GOT3 (cell line): ENCODE data around the gene RPH3AL.

Experiments
- DNase-seq: peaks from one replicate; lab custom pipeline; 2025; ENCODE audit warnings: mixed read lengths; lab: John Stamatoyannopoulos, UW

RPH3AL gene

GRCh38 chr17:301681-302299, 50.8 kb downstream of the RPH3AL start:
- DNase-seq: no peak

GRCh38 chr17:300881-301280, 51.7 kb downstream of the RPH3AL start:
- no peak for DNase-seq

- DNase-seq: no peak
Observed at GRCh38 chr17:299546-299945, 53.1 kb downstream of the RPH3AL start.

- DNase-seq: no peak
Observed at GRCh38 chr17:298791-299450, 53.7 kb downstream of the RPH3AL start.

GRCh38 chr17:297758-298157, 54.8 kb downstream of the RPH3AL start:
- DNase-seq: no peak

GRCh38 chr17:296906-297690, 55.5 kb downstream of the RPH3AL start:
- DNase-seq: no peak

- DNase-seq: no peak
Observed at GRCh38 chr17:296379-296778, 56.2 kb downstream of the RPH3AL start.

- no peak for DNase-seq
Observed at GRCh38 chr17:292531-293382, 59.9 kb downstream of the RPH3AL start.

GRCh38 chr17:292016-292415, 60.6 kb downstream of the RPH3AL start:
- DNase-seq: no peak

GRCh38 chr17:291587-291986, 61.0 kb downstream of the RPH3AL start:
- no peak for DNase-seq

- no peak for DNase-seq
Observed at GRCh38 chr17:290626-291025, 62.0 kb downstream of the RPH3AL start.

GRCh38 chr17:290121-290521, 62.5 kb downstream of the RPH3AL start:
- no peak for DNase-seq

GRCh38 chr17:289409-289808, 63.2 kb downstream of the RPH3AL start:
- no peak for DNase-seq

- no peak for DNase-seq
Observed at GRCh38 chr17:288802-289356, 63.7 kb downstream of the RPH3AL start.

GRCh38 chr17:286571-286970, 66.0 kb downstream of the RPH3AL start:
- no peak for DNase-seq

- DNase-seq: no peak
Observed at GRCh38 chr17:285751-286422, 66.7 kb downstream of the RPH3AL start.

- no peak for DNase-seq
Observed at GRCh38 chr17:284676-285355, 67.8 kb downstream of the RPH3AL start.

GRCh38 chr17:283911-284675, 68.5 kb downstream of the RPH3AL start:
- no peak for DNase-seq

- DNase-seq: no peak
Observed at GRCh38 chr17:282912-283882, 69.4 kb downstream of the RPH3AL start.
